Mucosa of stomach (tissue), 1 donor: ENCODE data around the gene MVD.

ENCODE experiments used
- H3K27me3 ChIP-seq: one replicate; pipeline ENCODE4 v1.7.0; 2013; ENCODE audit warnings: mild to moderate bottlenecking, low read length; ENCODE audit not compliant: control insufficient read depth, insufficient read depth
- H3K36me3 ChIP-seq: one replicate; pipeline ENCODE4 v1.7.0; 2013; ENCODE audit warnings: low read length; ENCODE audit not compliant: control insufficient read depth, insufficient read depth
- H3K4me1 ChIP-seq: one replicate; pipeline ENCODE4 v1.7.0; 2013; ENCODE audit warnings: mild to moderate bottlenecking, low read length; ENCODE audit not compliant: control insufficient read depth, insufficient read depth
- H3K4me3 ChIP-seq: one replicate; pipeline ENCODE4 v1.7.0; 2013; ENCODE audit warnings: low read length
- H3K9ac ChIP-seq: one replicate; pipeline ENCODE4 v1.7.0; 2013; ENCODE audit warnings: mild to moderate bottlenecking, low read length, moderate library complexity
- H3K9me3 ChIP-seq: one replicate; pipeline ENCODE4 v1.7.0; 2013; ENCODE audit warnings: mild to moderate bottlenecking, low read length, moderate library complexity; ENCODE audit not compliant: control insufficient read depth
- donor health status: Pancreatic carcinoma.

The MVD gene

DNA sequence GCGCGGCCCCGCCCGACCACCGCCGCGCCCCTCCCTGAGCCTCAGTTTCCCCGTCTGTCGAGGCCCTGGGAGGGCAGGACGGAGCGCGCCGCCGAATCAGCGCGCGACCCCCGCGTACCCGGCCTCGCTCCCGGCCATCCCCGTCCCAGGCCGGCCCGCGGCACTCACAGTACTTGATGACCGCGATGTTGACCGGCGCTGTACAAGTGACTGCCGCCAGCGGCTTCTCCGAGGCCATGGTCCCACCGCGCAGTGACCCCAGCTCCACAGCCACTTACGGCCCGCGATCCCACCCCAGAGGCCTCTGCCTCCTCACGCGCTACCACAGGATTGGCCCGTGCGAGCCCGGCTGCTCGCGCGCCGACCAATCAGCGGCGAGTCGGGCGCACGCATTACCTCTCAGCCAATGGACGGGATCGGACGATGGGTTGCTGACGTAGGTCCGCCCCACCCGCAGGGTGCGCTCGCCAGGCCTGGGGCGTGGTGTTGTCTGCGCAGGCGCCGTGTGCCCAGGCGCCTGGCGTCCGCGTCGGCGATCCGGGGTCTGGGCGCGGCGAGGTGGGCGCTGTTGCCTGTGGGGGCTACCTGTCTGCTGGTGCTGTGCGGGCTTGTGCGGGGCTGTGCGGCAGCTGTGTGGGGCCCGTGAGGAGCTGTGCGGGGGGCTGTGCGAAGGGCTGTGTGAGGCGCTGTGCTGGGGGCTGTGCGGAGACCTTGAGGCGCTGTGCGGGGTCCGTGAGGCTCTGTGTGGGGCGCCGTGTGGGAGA lies at the start of gene MVD:
TSS of gene MVD (minus strand) at position 249 of the 764 bp plus-strand sequence. CDS start at position 238, 11 bp downstream.
- H3K4me1 ChIP-seq = peaks cover 8% of the 10 kb centered on the region
- H3K9ac ChIP-seq = peak within 1 kb of the TSS; percentile 93
- peak within 1 kb of the TSS; percentile 87 for H3K4me3 ChIP-seq
- no peaks in the 10 kb centered on the region for H3K9me3 ChIP-seq
- H3K36me3 ChIP-seq = no peaks in the 10 kb centered on the region
- no peaks in the 10 kb centered on the region for H3K27me3 ChIP-seq

- no peaks in the 10 kb centered on the region for H3K27me3 ChIP-seq
- peaks cover 11% of the 10 kb centered on the region for H3K36me3 ChIP-seq
- no peak overlapping the region for H3K9ac ChIP-seq
- no peaks in the 10 kb centered on the region for H3K9me3 ChIP-seq
- H3K4me1 ChIP-seq = peaks cover 12% of the 10 kb centered on the region
- no peak overlapping the region for H3K4me3 ChIP-seq
Observed at GRCh38 chr16:88712362-88712979, 49.6 kb upstream of the MVD start.

- H3K9me3 ChIP-seq = no peaks in the 10 kb centered on the region
- no peak overlapping the region for H3K9ac ChIP-seq
- peaks cover 8% of the 10 kb centered on the region for H3K36me3 ChIP-seq
- no peak overlapping the region for H3K4me3 ChIP-seq
- peaks cover 18% of the 10 kb centered on the region for H3K4me1 ChIP-seq
- H3K27me3 ChIP-seq = no peaks in the 10 kb centered on the region
Observed at GRCh38 chr16:88711750-88712340, 49.0 kb upstream of the MVD start.

DNA sequence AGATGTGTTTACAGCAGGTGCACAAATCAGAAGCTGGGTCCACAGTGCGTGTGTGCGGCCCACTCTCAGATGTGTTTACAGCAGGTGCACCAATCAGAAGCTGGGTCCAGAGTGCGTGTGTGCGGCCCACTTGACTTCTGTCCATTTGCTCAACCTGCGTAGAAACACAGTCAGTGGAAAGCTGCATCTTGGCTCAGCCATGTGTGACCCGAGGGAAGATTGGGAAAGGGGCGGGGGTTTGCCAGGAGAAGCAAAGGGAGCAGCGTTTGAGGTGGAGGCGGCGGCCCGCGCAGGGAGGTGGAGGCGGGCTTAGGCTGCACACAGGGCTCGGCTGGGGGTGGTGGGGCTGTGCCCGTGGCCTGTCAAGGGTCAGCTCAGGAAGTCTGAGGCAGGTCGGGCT lies 47.7 kb upstream of the MVD start:
- Histone ChIP-seq H3K4me1 (peaks cover 21% of the 10 kb centered on the region), H3K9me3 (no peaks in the 10 kb centered on the region), H3K27me3 (no peaks in the 10 kb centered on the region), H3K36me3 (no peaks in the 10 kb centered on the region), H3K9ac (no peak overlapping the region), H3K4me3 (no peak overlapping the region)

GRCh38 chr16:88706965-88707826 lies 44.3 kb upstream of the MVD start:
- Histone ChIP-seq H3K27me3 (no peaks in the 10 kb centered on the region), H3K36me3 (no peaks in the 10 kb centered on the region), H3K9ac (peak overlapping the region; percentile 79), H3K4me3 (peak overlapping the region; percentile 88), H3K9me3 (no peaks in the 10 kb centered on the region), H3K4me1 (peaks cover 20% of the 10 kb centered on the region)

DNA sequence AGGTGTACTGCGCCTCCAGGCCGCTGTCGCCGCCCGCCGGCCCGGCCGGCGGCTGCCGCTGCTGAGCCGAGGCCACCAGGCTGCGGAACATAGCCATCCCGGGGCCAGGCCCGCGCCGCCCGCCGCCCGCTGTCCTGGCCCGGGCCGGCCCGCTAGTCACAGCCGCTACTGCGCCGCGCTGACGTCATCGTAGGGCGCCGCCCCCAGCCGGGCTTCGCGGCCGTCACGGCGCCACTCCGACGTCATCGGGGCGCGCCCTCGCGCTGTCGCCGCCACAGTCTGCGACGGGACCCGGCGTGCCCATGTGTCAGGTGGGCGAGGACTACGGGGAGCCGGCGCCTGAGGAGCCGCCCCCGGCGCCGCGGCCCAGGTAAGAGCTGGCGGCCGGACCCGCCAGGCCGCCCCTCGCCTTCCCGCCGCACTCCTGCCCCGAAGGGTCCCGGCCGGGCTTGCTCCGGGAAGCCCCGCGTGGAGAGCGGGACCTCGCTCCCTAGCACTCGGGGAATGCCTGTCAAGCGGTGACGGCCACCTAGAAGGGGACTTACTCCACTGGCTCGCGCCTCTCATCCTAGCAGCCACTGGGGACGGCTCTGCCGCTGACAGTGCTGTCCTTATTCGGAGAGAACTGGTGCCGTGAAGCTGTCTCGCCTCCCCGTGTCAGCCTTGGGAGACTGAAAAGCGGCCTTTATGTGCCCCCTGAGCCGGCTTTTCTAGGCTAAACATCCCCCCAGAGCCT lies 43.5 kb upstream of the MVD start, which contains the start of the genes CTU2 and RNF166:
TSS of gene CTU2 (plus strand) at position 275 of the 736 bp plus-strand sequence. CDS start at position 303, 28 bp downstream.
TSS of gene RNF166 (minus strand) at position 180 of the 736 bp plus-strand sequence. CDS start at position 97, 83 bp downstream.
- Histone ChIP-seq H3K36me3 (no peaks in the 10 kb centered on the region), H3K4me1 (peaks cover 20% of the 10 kb centered on the region), H3K27me3 (no peaks in the 10 kb centered on the region), H3K9me3 (no peaks in the 10 kb centered on the region), H3K4me3 (peak within 1 kb of the TSS; percentile 88), H3K9ac (peak within 1 kb of the TSS; percentile 79)

GRCh38 chr16:88705801-88706228 lies 42.9 kb upstream of the MVD start:
- H3K4me3 ChIP-seq = peak overlapping the region; percentile 88
- H3K27me3 ChIP-seq = no peaks in the 10 kb centered on the region
- no peaks in the 10 kb centered on the region for H3K36me3 ChIP-seq
- H3K9me3 ChIP-seq = no peaks in the 10 kb centered on the region
- peaks cover 20% of the 10 kb centered on the region for H3K4me1 ChIP-seq
- H3K9ac ChIP-seq = peak overlapping the region; percentile 79

DNA sequence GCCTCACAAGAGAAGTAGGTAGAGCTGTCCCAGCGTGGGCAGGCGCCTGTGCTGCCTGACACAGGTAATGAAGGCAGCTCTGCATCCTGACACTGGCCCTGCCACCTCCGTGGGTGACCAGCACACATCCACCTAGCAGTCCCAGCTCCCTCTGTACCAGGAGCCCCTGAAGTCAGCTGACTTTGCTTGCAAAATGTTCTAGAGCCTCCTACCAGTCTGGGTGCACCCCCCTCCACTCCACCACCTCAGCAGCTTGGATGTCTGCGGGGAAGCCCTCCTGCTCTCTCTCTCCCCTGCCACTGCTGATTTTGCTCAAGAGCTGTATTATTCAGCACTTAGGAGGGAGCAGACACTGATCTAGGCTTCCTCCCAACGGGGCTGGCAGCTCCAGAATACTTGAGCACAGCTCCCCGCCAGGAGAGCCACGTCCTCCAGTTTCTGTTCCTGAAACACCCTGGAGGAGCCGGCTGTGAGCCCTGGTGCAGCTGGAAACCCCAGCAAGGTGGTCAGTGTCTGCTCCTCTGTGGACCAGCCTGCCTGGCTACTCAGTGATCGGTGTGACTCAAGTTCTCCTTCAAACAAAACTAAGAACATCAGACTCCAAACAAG lies 42.3 kb upstream of the MVD start:
- Histone ChIP-seq H3K36me3 (no peaks in the 10 kb centered on the region), H3K4me1 (peaks cover 20% of the 10 kb centered on the region), H3K4me3 (peak overlapping the region; percentile 36), H3K9me3 (no peaks in the 10 kb centered on the region), H3K27me3 (no peaks in the 10 kb centered on the region), H3K9ac (peak overlapping the region; percentile 75)

DNA sequence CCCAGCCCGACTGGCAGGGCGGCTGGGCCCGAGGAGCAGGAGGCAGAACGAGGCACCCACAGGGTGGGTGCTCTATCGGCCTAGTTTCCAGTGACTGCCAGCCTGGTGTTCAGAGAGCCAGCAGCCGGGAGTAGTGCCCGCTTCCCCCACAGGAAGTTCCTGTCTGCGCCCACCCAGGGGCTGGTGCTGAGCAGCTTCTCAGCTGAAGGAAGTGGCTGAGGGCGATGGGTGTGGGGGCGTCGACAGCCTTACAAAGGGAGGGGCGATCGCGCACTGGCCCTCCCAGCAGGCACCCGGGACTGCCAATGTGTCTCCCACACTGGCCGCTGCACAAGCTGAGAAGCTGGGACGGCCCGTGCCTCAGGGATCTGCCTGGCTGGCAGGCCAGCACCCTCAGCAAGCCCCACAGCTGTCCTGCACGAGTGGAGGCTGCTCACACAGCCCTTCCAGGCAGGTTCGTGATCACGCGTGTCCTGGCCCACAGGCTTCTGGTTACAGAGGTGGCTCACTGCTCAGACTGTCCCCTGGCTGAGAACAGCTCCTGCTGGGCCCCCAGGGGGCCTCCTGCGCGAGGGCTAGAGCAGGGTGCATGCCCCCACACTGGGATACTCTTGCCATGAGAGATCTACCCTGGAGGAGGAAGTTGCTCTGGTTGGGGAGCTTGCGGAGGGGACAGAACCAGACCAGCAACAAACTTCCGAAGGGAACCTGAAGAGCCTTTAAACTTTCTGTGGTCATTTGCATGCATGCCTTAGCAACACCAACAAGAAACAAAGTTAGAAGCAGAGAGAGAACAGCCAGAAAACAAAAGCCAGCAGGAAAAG lies 40.8 kb upstream of the MVD start:
- H3K9me3 ChIP-seq = no peaks in the 10 kb centered on the region
- H3K4me1 ChIP-seq = peaks cover 20% of the 10 kb centered on the region
- peak overlapping the region; percentile 22 for H3K9ac ChIP-seq
- H3K4me3 ChIP-seq = no peak overlapping the region
- no peaks in the 10 kb centered on the region for H3K27me3 ChIP-seq
- H3K36me3 ChIP-seq = no peaks in the 10 kb centered on the region

GRCh38 chr16:88702371-88703210 lies 39.7 kb upstream of the MVD start:
- Histone ChIP-seq H3K9me3 (no peaks in the 10 kb centered on the region), H3K4me1 (peaks cover 19% of the 10 kb centered on the region), H3K9ac (peak overlapping the region; percentile 22), H3K36me3 (no peaks in the 10 kb centered on the region), H3K4me3 (no peak overlapping the region), H3K27me3 (no peaks in the 10 kb centered on the region)
